HG03342 (cell line): ENCODE results near the gene ARHGAP6.

ENCODE experiments used
- ATAC-seq: cut with Tn5 transposase; IDR thresholded peaks from one replicate; pipeline ENCODE4 v1.9.1; 2021; ENCODE audit warnings: mild to moderate bottlenecking, moderate library complexity; ENCODE audit not compliant: unreplicated experiment

The ARHGAP6 gene

GRCh38 chrX:11336201-11336600 lies 329.5 kb downstream of the ARHGAP6 start:
- ATAC-seq = no peak

- ATAC-seq = no peak
Measured at GRCh38 chrX:11334165-11334564, 331.6 kb downstream of the ARHGAP6 start.

DNA sequence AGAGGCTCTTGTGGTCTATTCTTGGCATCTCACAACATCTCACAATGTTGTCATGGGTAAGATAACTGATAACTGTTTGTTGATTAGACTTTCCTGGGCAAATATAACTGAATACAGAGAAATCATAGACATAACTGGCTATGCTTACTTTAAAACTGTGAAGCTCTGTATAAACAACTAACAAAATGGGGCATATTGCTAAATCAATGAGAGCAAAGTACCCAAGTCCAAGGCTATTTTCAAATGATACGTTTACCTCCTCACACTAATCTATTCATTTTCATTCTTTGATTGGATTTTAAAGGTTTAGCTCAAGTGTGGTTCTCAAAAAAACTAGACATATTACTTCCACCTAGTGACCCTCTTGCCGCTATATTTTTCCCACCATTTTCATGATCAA lies 333.9 kb downstream of the ARHGAP6 start:
- ATAC-seq = no peak

DNA sequence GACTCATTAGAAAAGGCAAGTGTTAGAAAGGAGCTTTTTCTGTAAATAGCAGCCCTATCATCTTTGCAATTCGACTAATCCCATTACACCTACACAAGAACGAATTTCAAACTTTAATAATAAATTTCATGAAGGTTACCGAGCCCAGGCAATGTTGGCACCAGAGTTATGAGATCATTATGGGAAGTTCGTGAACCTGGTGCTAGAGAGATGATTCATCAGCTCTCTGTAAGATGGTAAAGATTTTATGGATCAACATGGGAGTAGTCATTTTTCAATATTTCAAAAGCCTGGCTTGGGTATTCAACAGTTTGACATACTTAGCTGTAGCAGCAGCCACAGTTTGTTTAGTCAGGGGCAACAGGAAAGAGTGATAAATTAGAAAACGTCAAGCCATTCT lies 336.7 kb downstream of the ARHGAP6 start:
- ATAC-seq = no peak

DNA sequence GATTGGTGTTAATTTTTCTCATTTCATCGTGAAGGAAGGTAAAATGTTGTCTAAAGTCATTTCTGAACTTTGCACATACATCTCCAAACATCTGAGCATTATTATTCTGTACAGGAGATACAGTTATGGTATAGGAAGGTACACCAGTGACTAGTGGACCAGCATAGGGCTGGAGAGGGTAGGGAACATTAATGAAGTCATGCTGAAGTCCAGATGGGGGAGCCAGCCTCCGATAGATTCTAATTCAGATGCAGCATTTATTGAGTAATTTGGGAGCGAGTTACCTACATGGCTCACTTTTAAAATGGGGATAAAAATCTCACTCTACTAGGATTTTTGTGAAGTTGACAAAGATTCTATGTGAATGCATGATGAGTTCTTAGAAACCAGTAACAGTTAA lies 337.6 kb downstream of the ARHGAP6 start:
- ATAC-seq = no peak

GRCh38 chrX:11321986-11322385 lies 343.7 kb downstream of the ARHGAP6 start:
- no peak for ATAC-seq

GRCh38 chrX:11319806-11320520 lies 345.8 kb downstream of the ARHGAP6 start:
- ATAC-seq = no peak

GRCh38 chrX:11311706-11312105 lies 354.0 kb downstream of the ARHGAP6 start:
- no peak for ATAC-seq

- ATAC-seq = no peak
Measured at GRCh38 chrX:11309220-11309619, 356.5 kb downstream of the ARHGAP6 start.

DNA sequence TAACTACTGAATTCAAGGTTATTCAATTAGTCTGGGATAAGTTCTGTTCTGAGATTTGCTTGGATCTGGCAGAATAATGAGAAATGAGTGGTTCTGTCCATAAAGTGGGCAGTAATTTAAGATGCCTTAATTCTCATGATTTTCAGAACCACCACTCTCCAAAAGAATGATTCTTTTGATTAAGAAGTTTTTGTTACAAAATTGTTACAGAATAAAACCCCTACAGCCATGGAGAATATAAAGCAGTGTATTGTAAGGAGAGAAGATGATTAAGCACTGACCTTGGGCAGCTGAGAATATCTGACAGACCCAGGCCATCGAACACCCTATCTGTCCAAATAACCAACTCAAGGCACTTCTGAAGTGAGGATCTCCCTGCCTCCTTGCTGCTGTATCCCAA lies 360.1 kb downstream of the ARHGAP6 start:
- no peak for ATAC-seq

DNA sequence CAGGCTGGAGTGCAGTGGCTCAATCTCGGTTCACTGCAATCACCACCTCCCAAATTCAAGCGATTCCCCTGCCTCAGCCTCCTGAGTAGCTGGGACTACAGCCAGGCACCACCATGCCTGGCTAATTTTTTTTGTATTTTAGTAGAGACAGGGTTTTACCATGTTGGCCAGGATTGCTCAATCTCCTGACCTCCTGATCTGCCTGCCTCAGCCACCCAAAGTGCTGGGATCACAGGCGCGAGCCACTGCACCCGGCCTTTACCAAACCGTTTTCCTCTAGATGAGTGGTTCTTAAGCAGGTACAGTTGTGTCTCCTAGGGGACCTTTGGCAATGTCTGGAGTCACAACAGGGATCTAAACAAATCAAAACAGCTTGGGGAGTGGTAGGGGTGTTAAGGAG lies 360.9 kb downstream of the ARHGAP6 start:
- ATAC-seq = no peak

DNA sequence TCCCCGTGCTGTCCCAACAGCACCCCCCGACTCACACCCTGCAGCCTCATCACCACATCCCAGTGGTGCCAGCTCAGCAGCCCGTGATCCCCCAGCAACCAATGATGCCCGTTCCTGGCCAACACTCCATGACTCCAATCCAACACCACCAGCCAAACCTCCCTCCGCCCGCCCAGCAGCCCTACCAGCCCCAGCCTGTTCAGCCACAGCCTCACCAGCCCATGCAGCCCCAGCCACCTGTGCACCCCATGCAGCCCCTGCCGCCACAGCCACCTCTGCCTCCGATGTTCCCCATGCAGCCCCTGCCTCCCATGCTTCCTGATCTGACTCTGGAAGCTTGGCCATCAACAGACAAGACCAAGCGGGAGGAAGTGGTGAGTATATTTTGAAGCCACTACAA lies 367.1 kb downstream of the ARHGAP6 start:
- no peak for ATAC-seq

GRCh38 chrX:11296051-11296450 lies 369.7 kb downstream of the ARHGAP6 start:
- ATAC-seq = no peak

DNA sequence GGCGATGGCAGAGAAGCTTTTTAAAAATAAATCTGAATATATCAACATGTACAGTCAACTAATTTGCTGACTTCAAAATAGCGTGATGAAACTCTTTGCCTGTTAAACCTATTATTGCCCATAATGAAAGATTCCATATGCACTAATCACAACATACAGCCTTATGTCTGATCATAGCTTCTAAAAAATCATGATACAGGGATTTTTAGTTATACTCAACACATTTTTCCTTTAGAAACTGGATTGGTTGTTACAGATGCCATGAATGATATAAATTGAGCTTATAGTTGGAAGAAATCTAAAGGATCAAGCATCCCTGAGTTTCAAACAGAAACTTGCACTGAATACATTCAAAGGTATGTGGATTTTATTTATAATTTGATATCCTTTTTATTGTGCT lies 372.6 kb downstream of the ARHGAP6 start, which contains the start of gene AMELX:
TSS of gene AMELX (plus strand) at position 301 of the 400 bp plus-strand sequence. CDS start 1,376 bp downstream, outside the sequence.
- no peak for ATAC-seq

- no peak for ATAC-seq
Measured at GRCh38 chrX:11290416-11291102, 375.2 kb downstream of the ARHGAP6 start.

- no peak for ATAC-seq
Measured at GRCh38 chrX:11287505-11287904, 378.2 kb downstream of the ARHGAP6 start.

DNA sequence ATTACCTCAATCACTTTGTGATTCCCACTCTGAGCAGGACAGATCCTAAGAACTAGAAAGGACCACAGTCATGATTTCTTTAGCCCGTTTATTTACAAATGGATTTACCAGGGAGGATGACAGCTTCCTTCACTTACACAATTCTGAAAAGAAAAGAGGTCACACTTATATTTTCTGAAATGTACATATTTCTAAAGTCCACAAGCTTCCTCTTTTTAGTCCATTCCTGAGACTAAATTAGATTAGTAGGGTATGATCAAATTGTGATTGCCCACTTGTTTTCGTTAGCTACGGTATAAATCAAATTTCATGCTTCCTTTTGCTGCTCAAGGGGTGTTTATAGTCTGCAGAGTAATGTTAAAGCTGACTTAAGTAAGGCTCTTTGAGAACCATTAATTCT lies 380.1 kb downstream of the ARHGAP6 start:
- no peak for ATAC-seq

DNA sequence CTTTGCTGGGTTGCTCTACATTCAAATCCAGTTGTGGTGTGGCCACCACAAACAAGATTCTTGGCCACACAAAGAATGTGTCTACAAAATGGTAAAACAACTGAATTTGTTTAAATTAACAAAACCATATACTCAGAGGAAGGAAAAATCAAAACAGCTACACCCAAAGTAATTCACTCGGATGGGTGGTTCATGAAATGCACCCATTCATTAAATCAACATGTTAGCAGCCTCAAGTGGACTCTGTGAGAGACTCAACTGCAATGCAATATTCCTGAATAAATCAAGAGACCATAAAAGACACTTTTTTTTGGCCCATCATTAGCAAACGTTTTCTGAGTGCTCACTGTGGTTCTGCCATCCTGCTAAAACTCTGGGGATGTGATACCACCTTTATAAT lies 383.7 kb downstream of the ARHGAP6 start:
- ATAC-seq = no peak

- no peak for ATAC-seq
Measured at GRCh38 chrX:11273544-11273943, 392.2 kb downstream of the ARHGAP6 start.

DNA sequence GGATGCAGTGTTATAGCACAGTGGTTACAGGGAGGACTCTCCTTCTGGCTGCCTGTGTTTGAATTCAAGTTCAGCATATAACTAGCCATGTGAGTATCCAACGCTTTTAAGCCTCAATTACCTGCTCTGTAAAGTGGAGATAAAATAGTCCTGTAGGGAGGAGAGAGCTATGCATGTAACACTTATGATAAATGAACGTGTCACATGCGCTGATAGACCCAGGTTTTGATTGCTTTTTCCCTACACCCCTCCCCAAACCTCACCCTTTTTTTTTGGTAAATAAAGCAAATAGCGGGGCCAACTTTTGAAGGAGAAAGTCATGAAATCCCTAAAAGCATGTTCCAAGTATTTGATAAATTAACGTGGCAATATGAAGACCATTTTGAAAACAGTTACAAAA lies 392.9 kb downstream of the ARHGAP6 start:
- ATAC-seq = no peak

DNA sequence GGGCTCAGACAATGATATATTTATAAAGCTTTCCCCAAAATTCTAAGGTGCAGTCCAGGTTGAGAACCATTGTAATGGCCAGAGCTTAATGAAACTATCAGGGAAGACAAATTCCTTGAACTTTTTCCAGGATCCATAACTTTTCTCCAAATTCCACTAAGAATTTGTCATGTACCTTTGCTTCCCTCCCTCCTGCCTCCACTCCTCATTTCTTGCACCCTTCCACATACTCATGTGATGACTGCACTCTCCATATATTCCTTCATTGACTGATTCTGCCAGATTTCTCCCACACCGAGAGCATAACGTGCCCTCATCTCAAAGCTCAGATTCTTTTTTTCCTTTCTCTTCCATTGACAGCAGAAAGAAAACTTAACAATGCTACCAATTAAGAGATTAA lies 393.4 kb downstream of the ARHGAP6 start:
- ATAC-seq = no peak

- ATAC-seq = no peak
Measured at GRCh38 chrX:11269996-11270395, 395.7 kb downstream of the ARHGAP6 start.

DNA sequence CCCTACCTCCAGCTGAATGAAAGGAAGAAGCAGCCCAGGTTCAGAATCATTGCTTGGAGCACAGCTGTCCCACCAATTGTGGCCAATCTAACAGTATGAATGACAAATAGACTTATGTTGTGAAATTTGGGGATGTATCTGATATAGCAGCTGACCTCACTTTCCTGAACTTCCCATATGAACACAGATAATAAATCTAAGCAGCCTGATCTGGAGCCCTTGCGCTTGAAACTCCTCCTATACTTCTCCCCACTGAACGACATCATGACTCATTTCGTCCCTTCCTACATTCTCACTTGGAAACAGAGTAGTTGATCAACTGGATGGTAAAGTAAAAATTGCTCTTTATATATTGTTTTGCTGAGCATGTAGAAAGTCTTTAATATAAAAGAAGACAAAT lies 396.7 kb downstream of the ARHGAP6 start:
- ATAC-seq = no peak
